ENCODE measurements around the gene JPH4. TPM values are rescaled to one million over a fixed set of nuclear protein-coding genes. Genes with fewer than 3 reads are reported as not detected.

The JPH4 gene
- total and polyA plus RNA-seq, 2 of the 8 experiments (the other 6 are each of a cell fraction or from before 2014, with no cell fraction given) = 23.9 to 46.7 TPM

- Histone ChIP-seq H2BK5ac (ENCODE audit: low read depth, low read length) (no peak overlapping the region), H3K4ac (replicated peaks; ENCODE audit: insufficient read length, low read depth, low read length) (no peak overlapping the region), H3K4me2 (ENCODE audit: insufficient read depth in 1 of 2, low read depth in 2 of 2, low read length in 2 of 2) (no peak overlapping the region), H3K14ac (ENCODE audit: insufficient read length) (no peak overlapping the region), H2BK12ac (ENCODE audit: low read depth, low read length) (no peak overlapping the region), H3K79me1 (ENCODE audit: low read depth, low read length) (no peaks in the 10 kb centered on the region), H2BK20ac (ENCODE audit: low read length) (no peak overlapping the region), H4K8ac (ENCODE audit: extremely low read depth, insufficient read depth, low read length) (no peak overlapping the region), H4K20me1 (replicated peaks in 1 of 2; ENCODE audit: control insufficient read depth in 1 of 2, insufficient read depth in 2 of 2, low read length in 2 of 2) (no peaks in the 10 kb centered on the region), H3K23ac (ENCODE audit: insufficient read length) (no peak overlapping the region), H3K23me2 (ENCODE audit: low read depth, low read length) (no peaks in the 10 kb centered on the region; the same call in 1 of the 2 replicates), H3K18ac (ENCODE audit: extremely low read depth, low read length) (no peak overlapping the region), H2AK5ac (ENCODE audit: low read depth, low read length) (no peak overlapping the region), H2AFZ (ENCODE audit: low read length) (no peak overlapping the region), H3K36me3 (ENCODE audit: control insufficient read depth in 2 of 4, insufficient read depth in 4 of 4, low read length in 3 of 4) (no peaks in the 10 kb centered on the region), H2BK120ac (replicated peaks; ENCODE audit: low read depth, low read length) (no peak overlapping the region), H2BK15ac (ENCODE audit: low read length) (no peak overlapping the region), H4K5ac (ENCODE audit: insufficient read length, low read depth, low read length) (no peak overlapping the region), H3K56ac (replicated peaks; ENCODE audit: insufficient read length, low read depth, low read length) (no peak overlapping the region), H3K4me3 (ENCODE audit: extremely low read depth in 1 of 4, insufficient read depth in 2 of 4, low read depth in 3 of 4, low read length in 4 of 4) (no peak overlapping the region), H3K27ac (ENCODE audit: low read depth, low read length) (no peak overlapping the region), H4K91ac (replicated peaks; ENCODE audit: insufficient read length, low read length) (peak overlapping the region; percentile 56), H3K27me3 (replicated peaks in 1 of 4; ENCODE audit: control insufficient read depth in 3 of 4, extremely low read depth in 1 of 4, insufficient read depth in 3 of 4, low read length in 3 of 4) (no peaks in the 10 kb centered on the region; a peak in 1 of 7 replicates), H3K79me2 (ENCODE audit: control insufficient read depth in 1 of 2, insufficient read depth in 2 of 2, low read length in 2 of 2) (no peaks in the 10 kb centered on the region), H3K9me3 (ENCODE audit: insufficient read depth in 2 of 2, low read depth in 1 of 2, low read length in 1 of 2) (no peaks in the 10 kb centered on the region; a peak in 1 of 4 replicates), H3K4me1 (replicated peaks in 1 of 4; ENCODE audit: control insufficient read depth in 3 of 4, insufficient read depth in 4 of 4, low read length in 3 of 4) (no peaks in the 10 kb centered on the region), H3K9ac (replicated peaks in 1 of 4; ENCODE audit: extremely low read depth in 1 of 4, low read depth in 3 of 4, low read length in 3 of 4) (no peak overlapping the region)
- ChIA-PET CTCF (ENCODE audit: partially characterized antibody) (interaction anchor here (1.0 to 2.0 kb wide), 6 partner anchors 11 to 328 kb away, joined by 3 to 13 read pairs (median 4); no protein-coding TSS in a partner anchor), POLR2A (ENCODE audit: partially characterized antibody) (interaction anchor here (0.8 to 0.9 kb wide), 2 partner anchors 8 to 575 kb away, joined by 3 read pairs; no protein-coding TSS in a partner anchor)
- WGBS, 2 experiments (ENCODE audit: extremely low coverage in 1 of 2, insufficient coverage in 1 of 2, insufficient read length in 1 of 2, insufficient replicate concordance in 2 of 2, low coverage in 1 of 2, low lambda C conversion rate in 2 of 2, missing lambda C conversion rate in 1 of 2) = 86% methylated on average over 12 of the region's 12 CpGs; no CpG with 5 or more reads in 1 of the 2 experiments
- FAIRE-seq (no peak), DNase-seq (ENCODE audit: low read depth in 1 of 2, low spot score in 2 of 2) (no peak)
- TF ChIP-seq E2F6 (IDR thresholded peaks at IDR 0.05) (no peak), POLR2AphosphoS5 (IDR thresholded peaks at IDR 0.05; ENCODE audit: low read depth, low read length) (no peak), POLR2A (IDR thresholded peaks at IDR 0.05; ENCODE audit: control extremely low read depth in 1 of 2, low read depth in 2 of 2, low read length in 2 of 2) (no peak), CBX5 (IDR thresholded peaks at IDR 0.05; ENCODE audit: low read depth, low read length) (no peak), YY1 (IDR thresholded peaks at IDR 0.05; ENCODE audit: low read depth, low read length) (no peak), SP4 (IDR thresholded peaks at IDR 0.05; ENCODE audit: low read length) (no peak), ATF2 (IDR thresholded peaks at IDR 0.05; ENCODE audit: low read length) (no peak), MAFK (IDR thresholded peaks at IDR 0.05; ENCODE audit: low read depth, low read length) (no peak), TAF1 (IDR thresholded peaks at IDR 0.05; ENCODE audit: low read depth, low read length) (no peak)
Measured at GRCh38 chr14:23602181-23603095, 23.8 kb upstream of the JPH4 start.

Measured in H1 (cell line).